Epithelial cell of proximal tubule (primary cell): ENCODE data around the gene NALCN. TPM values are rescaled to one million over a fixed set of nuclear protein-coding genes. Genes with fewer than 3 reads are reported as not detected.

Source experiments
- DNase-seq: peaks from one replicate; pipeline ENCODE4 v3.0.0-alpha.2; 2011; ENCODE audit warnings: low read depth
- H3K4me3 ChIP-seq: 2 replicates; pipeline ENCODE4 v1.5.1; 2011; ENCODE audit warnings: low read depth, mild to moderate bottlenecking, low read length
- CTCF ChIP-seq: conservative IDR thresholded peaks from 2 replicates; pipeline ENCODE4 v1.5.1; 2012; ENCODE audit warnings: low read depth, mild to moderate bottlenecking, low read length
- total RNA-seq: library from RNA; depleted of rRNA; stranded (reverse); fragments of >200 nt; gene quantifications from 2 replicates; pipeline ENCODE4 v1.2.3, GENCODE V29; 2015

Gene NALCN
- total RNA-seq, 1 donor from 2014 or later = 0.35 TPM

GRCh38 chr13:101390461-101390860 lies 25.8 kb downstream of the NALCN start:
- no peak overlapping the region for H3K4me3 ChIP-seq
- no peak for DNase-seq
- TF ChIP-seq CTCF = no peak

- no peak for DNase-seq
- TF ChIP-seq CTCF = no peak
- H3K4me3 ChIP-seq = no peak overlapping the region
Observed at GRCh38 chr13:101384929-101385328, 31.4 kb downstream of the NALCN start.

- H3K4me3 ChIP-seq = no peak overlapping the region
- no peak for DNase-seq
- no peak for TF ChIP-seq CTCF
Observed at GRCh38 chr13:101383595-101383994, 32.7 kb downstream of the NALCN start.

GRCh38 chr13:101382701-101383100 lies 33.6 kb downstream of the NALCN start:
- no peak for DNase-seq
- no peak for TF ChIP-seq CTCF
- H3K4me3 ChIP-seq = no peak overlapping the region

GRCh38 chr13:101382086-101382485 lies 34.2 kb downstream of the NALCN start:
- no peak for TF ChIP-seq CTCF
- no peak for DNase-seq
- H3K4me3 ChIP-seq = no peak overlapping the region

- no peak for TF ChIP-seq CTCF
- no peak overlapping the region for H3K4me3 ChIP-seq
- DNase-seq = no peak
Observed at GRCh38 chr13:101360525-101360924, 55.8 kb downstream of the NALCN start.

GRCh38 chr13:101354895-101355294 lies 61.4 kb downstream of the NALCN start:
- DNase-seq = no peak
- no peak overlapping the region for H3K4me3 ChIP-seq

More at GRCh38 chr13:101354895-101355294, 61.4 kb downstream of the NALCN start:
- no peak for TF ChIP-seq CTCF
